GM23338 (cell line): ENCODE measurements around the gene ABHD15. TPM values are rescaled to one million over a fixed set of nuclear protein-coding genes. Genes with fewer than 3 reads are reported as not detected.

ENCODE experiments used
- ATAC-seq: fragments of 200-7000 bp; cut with Tn5 transposase; 3 replicates; pipeline ENCODE4 v1.9.1; 2020
- DNase-seq: peaks from one replicate; pipeline ENCODE4 v3.0.0-alpha.2; 2015; ENCODE audit warnings: low spot score
- H2AFZ ChIP-seq: fragments of 200-600 bp; sonication (generic); 2 replicates; pipeline ENCODE4 v1.8.0; 2016; ENCODE audit warnings: antibody characterized with exemption, mild to moderate bottlenecking, moderate library complexity
- H3F3A ChIP-seq: fragments of 200-600 bp; sonication (generic); replicated peaks from 2 replicates; pipeline ENCODE4 v1.8.0; 2017; ENCODE audit warnings: antibody characterized with exemption, mixed run types, low read depth
- H3K27ac ChIP-seq: fragments of 200-600 bp; sonication (generic); 2 replicates; pipeline ENCODE4 v1.6.1; 2016; ENCODE audit warnings: low read depth
- H3K27me3 ChIP-seq: fragments of 200-600 bp; sonication (generic); 2 replicates; pipeline ENCODE4 v1.8.0; 2016; ENCODE audit warnings: mild to moderate bottlenecking, mixed run types, moderate library complexity; ENCODE audit not compliant: insufficient read depth
- H3K36me3 ChIP-seq: fragments of 200-600 bp; sonication (generic); 2 replicates; pipeline ENCODE4 v1.8.0; 2016; ENCODE audit warnings: mild to moderate bottlenecking; ENCODE audit not compliant: insufficient read depth
- H3K4me1 ChIP-seq: fragments of 200-600 bp; sonication (generic); 2 replicates; pipeline ENCODE4 v1.8.0; 2016; ENCODE audit warnings: mild to moderate bottlenecking, moderate library complexity; ENCODE audit not compliant: insufficient read depth
- H3K4me2 ChIP-seq: fragments of 200-600 bp; sonication (generic); 2 replicates; pipeline ENCODE4 v1.7.1; 2017; ENCODE audit warnings: mixed run types
- H3K4me3 ChIP-seq: fragments of 200-600 bp; sonication (generic); 2 replicates; pipeline ENCODE4 v1.6.1; 2016; ENCODE audit warnings: mixed run types
- H3K79me2 ChIP-seq: fragments of 200-600 bp; sonication (generic); replicated peaks from 2 replicates; pipeline ENCODE4 v1.8.0; 2017; ENCODE audit warnings: mild to moderate bottlenecking; ENCODE audit not compliant: insufficient read depth
- H3K9me2 ChIP-seq: fragments of 200-600 bp; sonication (generic); 2 replicates; pipeline ENCODE4 v1.8.0; 2017; ENCODE audit not compliant: insufficient read depth
- H4K20me1 ChIP-seq: fragments of 200-600 bp; sonication (generic); replicated peaks from 2 replicates; pipeline ENCODE4 v1.8.0; 2017; ENCODE audit warnings: mild to moderate bottlenecking; ENCODE audit not compliant: insufficient read depth
- H3K27ac Mint-ChIP-seq: 2 replicates; pipeline ENCODE4 v1.8.0; 2020; ENCODE audit warnings: inconsistent platforms, mild to moderate bottlenecking, moderate library complexity, mixed read lengths
- H3K27me3 Mint-ChIP-seq: 3 replicates; pipeline ENCODE4 v1.8.0; 2022; ENCODE audit warnings: low read depth, mild to moderate bottlenecking, moderate library complexity, mixed read lengths, inconsistent platforms; ENCODE audit not compliant: insufficient read depth, poor library complexity
- H3K36me3 Mint-ChIP-seq: 3 replicates; pipeline ENCODE4 v1.8.0; 2021; ENCODE audit warnings: low read depth, mild to moderate bottlenecking, inconsistent platforms, moderate library complexity, mixed read lengths
- H3K4me1 Mint-ChIP-seq: 3 replicates; pipeline ENCODE4 v1.8.0; 2020; ENCODE audit warnings: mild to moderate bottlenecking, inconsistent platforms, mixed read lengths
- H3K4me3 Mint-ChIP-seq: 3 replicates; pipeline ENCODE4 v1.8.0; 2021; ENCODE audit warnings: moderate library complexity, mild to moderate bottlenecking, inconsistent platforms, mixed read lengths
- H3K9me3 Mint-ChIP-seq: 3 replicates; pipeline ENCODE4 v1.8.0; 2020; ENCODE audit warnings: moderate library complexity, mild to moderate bottlenecking, inconsistent platforms, mixed read lengths
- CREB1 ChIP-seq: fragments of 250-450 bp; sonication (Bioruptor Pico); IDR thresholded peaks from 2 replicates; pipeline ENCODE4 v1.5.0; 2020; ENCODE audit warnings: low read depth, mild to moderate bottlenecking, moderate library complexity
- ETS1 ChIP-seq: IDR thresholded peaks from 2 replicates; pipeline ENCODE4 v1.6.1; 2016; ENCODE audit warnings: antibody characterized with exemption
- EZH2phosphoT487 ChIP-seq: fragments of 200-600 bp; sonication (generic); IDR thresholded peaks from one replicate; pipeline ENCODE4 v1.8.1; 2018; ENCODE audit warnings: antibody characterized with exemption; ENCODE audit not compliant: unreplicated experiment
- NANOG ChIP-seq: IDR thresholded peaks from 2 replicates; pipeline ENCODE4 v1.6.1; 2016; ENCODE audit warnings: antibody characterized with exemption, borderline replicate concordance
- REST ChIP-seq: IDR thresholded peaks from one replicate; pipeline ENCODE4 v1.6.1; 2018; ENCODE audit warnings: antibody characterized with exemption; ENCODE audit not compliant: unreplicated experiment
- ZNF114 ChIP-seq: fragments of 250-450 bp; sonication (Bioruptor Pico); IDR thresholded peaks from 2 replicates; pipeline ENCODE4 v1.5.0; 2020; ENCODE audit warnings: mild to moderate bottlenecking, moderate library complexity
- ZNF331 ChIP-seq: fragments of 250-450 bp; sonication (Bioruptor Pico); IDR thresholded peaks from 2 replicates; pipeline ENCODE4 v1.5.0; 2020; ENCODE audit warnings: low read depth, mild to moderate bottlenecking, moderate library complexity
- polyA plus RNA-seq: library from polyadenylated mRNA; unstranded; fragments of >200 nt; fragmentation: Nextera tagmentation; extraction: Ambion mirVana; gene quantifications from 2 replicates; pipeline ENCODE4 v1.2.1, GENCODE V29; 2016
- total RNA-seq: library from RNA; depleted of rRNA; stranded (reverse); fragments of >200 nt; shearing (Covaris generic); gene quantifications from 2 replicates; pipeline ENCODE4 v1.2.3, GENCODE V29; 2014
- TF ChIP-seq, protein P1 (sequence below): fragments of 250-450 bp; sonication (Bioruptor Pico); IDR thresholded peaks from 2 replicates; pipeline ENCODE4 v1.5.0; 2020; ENCODE audit warnings: mild to moderate bottlenecking, moderate library complexity

The ABHD15 gene
- total and polyA plus RNA-seq, 2 experiments from 2014 or later, result 0.27 to 2.5 TPM

GRCh38 chr17:29577385-29578211 is 10.8 kb upstream of the ABHD15 start:
- Histone ChIP-seq H3K4me3 (no peak overlapping the region), H4K20me1 (peaks cover 4% of the 10 kb centered on the region; the same call in 1 of the 2 replicates), H3K79me2 (no peaks in the 10 kb centered on the region), H3K27me3 (no peaks in the 10 kb centered on the region), H3K36me3 (no peaks in the 10 kb centered on the region; the same call in 1 of the 2 replicates), H3K4me1 (peaks cover 4% of the 10 kb centered on the region; the same call in 1 of the 2 replicates), H3K9me2 (no peaks in the 10 kb centered on the region), H2AFZ (no peak overlapping the region), H3F3A (0 out of 2 replicates have a peak, but pooled peaks cover 9% of the 10 kb centered on the region), H3K27ac (no peak overlapping the region), H3K4me2 (no peak overlapping the region)
- TF ChIP-seq, protein P1, sequence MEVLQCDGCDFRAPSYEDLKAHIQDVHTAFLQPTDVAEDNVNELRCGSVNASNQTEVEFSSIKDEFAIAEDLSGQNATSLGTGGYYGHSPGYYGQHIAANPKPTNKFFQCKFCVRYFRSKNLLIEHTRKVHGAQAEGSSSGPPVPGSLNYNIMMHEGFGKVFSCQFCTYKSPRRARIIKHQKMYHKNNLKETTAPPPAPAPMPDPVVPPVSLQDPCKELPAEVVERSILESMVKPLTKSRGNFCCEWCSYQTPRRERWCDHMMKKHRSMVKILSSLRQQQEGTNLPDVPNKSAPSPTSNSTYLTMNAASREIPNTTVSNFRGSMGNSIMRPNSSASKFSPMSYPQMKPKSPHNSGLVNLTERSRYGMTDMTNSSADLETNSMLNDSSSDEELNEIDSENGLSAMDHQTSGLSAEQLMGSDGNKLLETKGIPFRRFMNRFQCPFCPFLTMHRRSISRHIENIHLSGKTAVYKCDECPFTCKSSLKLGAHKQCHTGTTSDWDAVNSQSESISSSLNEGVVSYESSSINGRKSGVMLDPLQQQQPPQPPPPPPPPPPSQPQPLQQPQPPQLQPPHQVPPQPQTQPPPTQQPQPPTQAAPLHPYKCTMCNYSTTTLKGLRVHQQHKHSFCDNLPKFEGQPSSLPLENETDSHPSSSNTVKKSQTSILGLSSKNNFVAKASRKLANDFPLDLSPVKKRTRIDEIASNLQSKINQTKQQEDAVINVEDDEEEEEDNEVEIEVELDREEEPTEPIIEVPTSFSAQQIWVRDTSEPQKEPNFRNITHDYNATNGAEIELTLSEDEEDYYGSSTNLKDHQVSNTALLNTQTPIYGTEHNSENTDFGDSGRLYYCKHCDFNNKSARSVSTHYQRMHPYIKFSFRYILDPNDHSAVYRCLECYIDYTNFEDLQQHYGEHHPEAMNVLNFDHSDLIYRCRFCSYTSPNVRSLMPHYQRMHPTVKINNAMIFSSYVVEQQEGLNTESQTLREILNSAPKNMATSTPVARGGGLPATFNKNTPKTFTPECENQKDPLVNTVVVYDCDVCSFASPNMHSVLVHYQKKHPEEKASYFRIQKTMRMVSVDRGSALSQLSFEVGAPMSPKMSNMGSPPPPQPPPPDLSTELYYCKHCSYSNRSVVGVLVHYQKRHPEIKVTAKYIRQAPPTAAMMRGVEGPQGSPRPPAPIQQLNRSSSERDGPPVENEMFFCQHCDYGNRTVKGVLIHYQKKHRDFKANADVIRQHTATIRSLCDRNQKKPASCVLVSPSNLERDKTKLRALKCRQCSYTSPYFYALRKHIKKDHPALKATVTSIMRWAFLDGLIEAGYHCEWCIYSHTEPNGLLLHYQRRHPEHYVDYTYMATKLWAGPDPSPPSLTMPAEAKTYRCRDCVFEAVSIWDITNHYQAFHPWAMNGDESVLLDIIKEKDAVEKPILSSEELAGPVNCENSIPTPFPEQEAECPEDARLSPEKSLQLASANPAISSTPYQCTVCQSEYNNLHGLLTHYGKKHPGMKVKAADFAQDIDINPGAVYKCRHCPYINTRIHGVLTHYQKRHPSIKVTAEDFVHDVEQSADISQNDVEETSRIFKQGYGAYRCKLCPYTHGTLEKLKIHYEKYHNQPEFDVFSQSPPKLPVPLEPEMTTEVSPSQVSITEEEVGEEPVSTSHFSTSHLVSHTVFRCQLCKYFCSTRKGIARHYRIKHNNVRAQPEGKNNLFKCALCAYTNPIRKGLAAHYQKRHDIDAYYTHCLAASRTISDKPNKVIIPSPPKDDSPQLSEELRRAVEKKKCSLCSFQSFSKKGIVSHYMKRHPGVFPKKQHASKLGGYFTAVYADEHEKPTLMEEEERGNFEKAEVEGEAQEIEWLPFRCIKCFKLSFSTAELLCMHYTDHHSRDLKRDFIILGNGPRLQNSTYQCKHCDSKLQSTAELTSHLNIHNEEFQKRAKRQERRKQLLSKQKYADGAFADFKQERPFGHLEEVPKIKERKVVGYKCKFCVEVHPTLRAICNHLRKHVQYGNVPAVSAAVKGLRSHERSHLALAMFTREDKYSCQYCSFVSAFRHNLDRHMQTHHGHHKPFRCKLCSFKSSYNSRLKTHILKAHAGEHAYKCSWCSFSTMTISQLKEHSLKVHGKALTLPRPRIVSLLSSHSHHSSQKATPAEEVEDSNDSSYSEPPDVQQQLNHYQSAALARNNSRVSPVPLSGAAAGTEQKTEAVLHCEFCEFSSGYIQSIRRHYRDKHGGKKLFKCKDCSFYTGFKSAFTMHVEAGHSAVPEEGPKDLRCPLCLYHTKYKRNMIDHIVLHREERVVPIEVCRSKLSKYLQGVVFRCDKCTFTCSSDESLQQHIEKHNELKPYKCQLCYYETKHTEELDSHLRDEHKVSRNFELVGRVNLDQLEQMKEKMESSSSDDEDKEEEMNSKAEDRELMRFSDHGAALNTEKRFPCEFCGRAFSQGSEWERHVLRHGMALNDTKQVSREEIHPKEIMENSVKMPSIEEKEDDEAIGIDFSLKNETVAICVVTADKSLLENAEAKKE (CRISPR knock-in tag), result no peak
- TF ChIP-seq CREB1 (CRISPR knock-in tag) (no peak), ZNF331 (no peak), ZNF114 (CRISPR knock-in tag) (no peak)
- no peaks in the 10 kb centered on the region for H3K9me3 Mint-ChIP-seq
- no peak overlapping the region for H3K27ac Mint-ChIP-seq
- peaks cover 13% of the 10 kb centered on the region; the same call in 2 of the 3 replicates for H3K4me1 Mint-ChIP-seq
- H3K4me3 Mint-ChIP-seq, result no peak overlapping the region
- DNase-seq (no peak), ATAC-seq (no peak)
- peaks cover 10% of the 10 kb centered on the region for H3K27me3 Mint-ChIP-seq
- H3K36me3 Mint-ChIP-seq, result peaks cover 25% of the 10 kb centered on the region

DNA sequence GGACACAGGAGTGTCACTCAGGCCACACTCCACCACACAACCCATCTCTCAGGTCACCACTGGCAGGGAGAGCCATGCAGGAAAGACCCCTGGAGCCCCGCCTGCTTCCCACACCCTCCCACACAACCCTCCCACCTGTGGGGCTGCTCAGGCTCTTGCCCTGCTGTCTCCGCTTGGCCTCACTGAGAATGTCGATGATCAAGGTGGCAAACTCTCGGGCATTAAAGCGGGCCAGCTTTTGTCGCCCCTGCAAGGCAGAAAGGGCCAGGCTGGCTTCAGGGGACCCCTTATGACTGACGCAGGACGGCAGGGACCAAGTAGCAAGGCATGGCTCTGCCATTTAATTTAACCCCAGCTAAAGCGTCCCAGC is 10.1 kb upstream of the ABHD15 start:
- H3K9me3 Mint-ChIP-seq, result no peaks in the 10 kb centered on the region
- H3K27me3 ChIP-seq, result 0 out of 2 replicates have a peak, but pooled peaks cover 3% of the 10 kb centered on the region
- peaks cover 19% of the 10 kb centered on the region for H3K36me3 Mint-ChIP-seq
- H3K36me3 ChIP-seq, result no peaks in the 10 kb centered on the region; the same call in 1 of the 2 replicates
- H3K27ac Mint-ChIP-seq, result no peak overlapping the region
- peaks cover 4% of the 10 kb centered on the region; the same call in 1 of the 2 replicates for H3K4me1 ChIP-seq
- peaks cover 7% of the 10 kb centered on the region for H3K27me3 Mint-ChIP-seq
- H3K4me3 ChIP-seq, result no peak overlapping the region
- no peaks in the 10 kb centered on the region for H3K9me2 ChIP-seq
- H3K4me1 Mint-ChIP-seq, result peaks cover 13% of the 10 kb centered on the region; the same call in 2 of the 3 replicates
- no peak overlapping the region for H3K27ac ChIP-seq
- H4K20me1 ChIP-seq, result peaks cover 4% of the 10 kb centered on the region; the same call in 1 of the 2 replicates
- no peak for ATAC-seq
- DNase-seq, result no peak
- H3K4me3 Mint-ChIP-seq, result no peak overlapping the region
- no peaks in the 10 kb centered on the region for H3K79me2 ChIP-seq
- no peak overlapping the region for H3K4me2 ChIP-seq
- no peak overlapping the region for H2AFZ ChIP-seq
- 0 out of 2 replicates have a peak, but pooled peaks cover 10% of the 10 kb centered on the region for H3F3A ChIP-seq
- TF ChIP-seq REST (no peak), ETS1 (no peak), ZNF331 (no peak), EZH2phosphoT487 (no peak), NANOG (no peak)
